ENCODE results near the gene CHMP1A.
A peak's percentile ranks its signal among the peaks of the same experiment; 100 is the strongest.
"Not testable (repeated sequence)": the region's sequence is repeated elsewhere in the genome, so short reads cannot be mapped to it uniquely, and the experiment has no call there.

The CHMP1A gene

GRCh38 chr16:89657442-89658220 is at the start of gene CHMP1A, which contains the start of gene SPATA33:
Gene CHMP1A, minus strand, starts transcription at chr16:89657708. Its CDS starts 120 bp downstream, at chr16:89657588.
Gene SPATA33, plus strand, starts transcription at chr16:89657836. Its CDS starts 76 bp downstream, at chr16:89657912.
- DNase-seq (ENCODE audit: low read depth in 2 of 2) = peak; percentile 72 to 89

- no peak for DNase-seq (ENCODE audit: low read depth in 2 of 2)
Measured at GRCh38 chr16:89706518-89707260, 49.2 kb upstream of the CHMP1A start.

GRCh38 chr16:89705006-89705405 is 47.5 kb upstream of the CHMP1A start:
- no peak for DNase-seq (ENCODE audit: low read depth in 2 of 2)

GRCh38 chr16:89704281-89704680 is 46.8 kb upstream of the CHMP1A start:
- DNase-seq (ENCODE audit: low read depth in 2 of 2) = no peak

GRCh38 chr16:89701425-89702406 is 44.2 kb upstream of the CHMP1A start, which contains the start of gene SPATA2L:
Gene SPATA2L, minus strand, starts transcription at chr16:89701705. Its CDS starts 473 bp downstream, at chr16:89701232.
- peak; percentile 96 for DNase-seq (ENCODE audit: low read depth in 2 of 2)

GRCh38 chr16:89700649-89701424 is 43.3 kb upstream of the CHMP1A start:
- peak in 1 of 2 donors; percentile 29 for DNase-seq (ENCODE audit: low read depth in 2 of 2)

- peak; percentile 91 to 96 for DNase-seq (ENCODE audit: low read depth in 2 of 2)
Measured at GRCh38 chr16:89700100-89700648, 42.7 kb upstream of the CHMP1A start.

- DNase-seq (ENCODE audit: low read depth in 2 of 2) = not testable (repeated sequence)
Measured at GRCh38 chr16:89699629-89700099, 42.2 kb upstream of the CHMP1A start.

- not testable (repeated sequence) for DNase-seq (ENCODE audit: low read depth in 2 of 2)
Measured at GRCh38 chr16:89698717-89699116, 41.2 kb upstream of the CHMP1A start.

GRCh38 chr16:89697616-89698331 is 40.3 kb upstream of the CHMP1A start:
- DNase-seq (ENCODE audit: low read depth in 2 of 2) = no peak

GRCh38 chr16:89697161-89697615 is 39.7 kb upstream of the CHMP1A start:
- DNase-seq (ENCODE audit: low read depth in 2 of 2) = no peak

GRCh38 chr16:89696670-89697128 is 39.2 kb upstream of the CHMP1A start:
- DNase-seq (ENCODE audit: low read depth in 2 of 2) = no peak

- DNase-seq (ENCODE audit: low read depth in 2 of 2) = no peak
Measured at GRCh38 chr16:89695875-89696669, 38.6 kb upstream of the CHMP1A start.

GRCh38 chr16:89695086-89695874 is 37.8 kb upstream of the CHMP1A start:
- DNase-seq (ENCODE audit: low read depth in 2 of 2) = no peak

- not testable (repeated sequence) for DNase-seq (ENCODE audit: low read depth in 2 of 2)
Measured at GRCh38 chr16:89694784-89695085, 37.2 kb upstream of the CHMP1A start.

GRCh38 chr16:89693931-89694783 is 36.6 kb upstream of the CHMP1A start:
- DNase-seq (ENCODE audit: low read depth in 2 of 2) = no peak

- no peak for DNase-seq (ENCODE audit: low read depth in 2 of 2)
Measured at GRCh38 chr16:89693289-89693731, 35.8 kb upstream of the CHMP1A start.

Measured in stimulated activated CD8-positive, alpha-beta memory T cell treated with anti-CD3 and anti-CD28 coated beads, Interleukin-7, amount 100 ng/mL, for 4 hours (primary cell).